Gastroesophageal sphincter (tissue), 3 donors: ENCODE measurements around the gene GTSF1L.

ENCODE experiments used
- CTCF ChIP-seq, 4 experiments: fragments of 200-600 bp in 2 of 4; fragments of 450-650 bp in 2 of 4; sonication (generic) in 1 of 4; IDR thresholded peaks; one replicate each; pipeline ENCODE4 v1.5.1; 2017 to 2019; ENCODE audit warnings: antibody characterized with exemption in 4 of 4, mild to moderate bottlenecking in 2 of 4, moderate library complexity in 2 of 4
- POLR2AphosphoS5 ChIP-seq: sonication (generic); formaldehyde crosslinking; IDR thresholded peaks from one replicate; pipeline ENCODE4 v1.6.1; 2017; ENCODE audit warnings: antibody characterized with exemption

- TF ChIP-seq CTCF (IDR thresholded peaks at IDR 0.05) (no peak), POLR2AphosphoS5 (no peak)
These were observed 5.7 kb downstream of the GTSF1L start for GRCh38 chr20:43721097-43721428.
